H9 (cell line): Measurements from ENCODE around the gene LDB2. TPM values are rescaled to one million over a fixed set of nuclear protein-coding genes. Genes with fewer than 3 reads are reported as not detected.

Source experiments
- DNase-seq: peaks from one replicate; pipeline ENCODE4 v3.0.0-alpha.2; 2017
- H2AFZ ChIP-seq: one replicate; pipeline ENCODE4 v1.6.1; 2013; ENCODE audit warnings: mild to moderate bottlenecking, low read length, control low read depth, moderate library complexity
- H2AK5ac ChIP-seq: 2 replicates; pipeline ENCODE4 v1.6.1; 2013; ENCODE audit warnings: low read length, control low read depth, mixed read lengths; ENCODE audit not compliant: insufficient read length
- H2BK120ac ChIP-seq: one replicate; pipeline ENCODE4 v1.6.1; 2013; ENCODE audit warnings: low read depth, mild to moderate bottlenecking, low read length, control low read depth, inconsistent platforms; ENCODE audit not compliant: poor library complexity, severe bottlenecking
- H2BK12ac ChIP-seq: 2 replicates; pipeline ENCODE4 v1.6.1; 2013; ENCODE audit warnings: low read length, control low read depth, mixed read lengths, low read depth; ENCODE audit not compliant: insufficient read length
- H2BK15ac ChIP-seq: 2 replicates; pipeline ENCODE4 v1.6.1; 2013; ENCODE audit warnings: low read depth, low read length, control low read depth
- H2BK20ac ChIP-seq: one replicate; pipeline ENCODE4 v1.6.1; 2013; ENCODE audit warnings: low read depth, mild to moderate bottlenecking, low read length, control low read depth, inconsistent platforms; ENCODE audit not compliant: poor library complexity, severe bottlenecking
- H2BK5ac ChIP-seq: 2 replicates; pipeline ENCODE4 v1.6.1; 2013; ENCODE audit warnings: low read length, control low read depth, mixed read lengths; ENCODE audit not compliant: insufficient read length
- H3K14ac ChIP-seq: 2 replicates; pipeline ENCODE4 v1.6.1; 2013; ENCODE audit warnings: low read length, control low read depth; ENCODE audit not compliant: insufficient read depth
- H3K18ac ChIP-seq: 2 replicates; pipeline ENCODE4 v1.6.1; 2013; ENCODE audit warnings: low read depth, mild to moderate bottlenecking, mixed read lengths, low read length, control low read depth; ENCODE audit not compliant: insufficient read length
- H3K23ac ChIP-seq: 2 replicates; pipeline ENCODE4 v1.6.1; 2013; ENCODE audit warnings: low read length, control low read depth, mixed read lengths, low read depth; ENCODE audit not compliant: insufficient read length
- H3K23me2 ChIP-seq: 2 replicates; pipeline ENCODE4 v1.6.1; 2013; ENCODE audit warnings: low read depth, mild to moderate bottlenecking, mixed read lengths, low read length, control low read depth; ENCODE audit not compliant: insufficient read length, poor library complexity, severe bottlenecking
- H3K27ac ChIP-seq: 2 replicates; pipeline ENCODE4 v1.5.1; 2013; ENCODE audit warnings: low read length, control low read depth, mixed read lengths, low read depth; ENCODE audit not compliant: insufficient read length
- H3K27me3 ChIP-seq: 2 replicates; pipeline ENCODE4 v1.6.1; 2013; ENCODE audit warnings: low read length, control low read depth, inconsistent platforms; ENCODE audit not compliant: insufficient read depth
- H3K4ac ChIP-seq: 2 replicates; pipeline ENCODE4 v1.6.1; 2013; ENCODE audit warnings: low read depth, mild to moderate bottlenecking, control low read depth, inconsistent platforms, low read length, moderate library complexity
- H3K4me1 ChIP-seq: 2 replicates; pipeline ENCODE4 v1.6.1; 2013; ENCODE audit warnings: low read length, control low read depth, inconsistent platforms; ENCODE audit not compliant: insufficient read depth
- H3K4me2 ChIP-seq: 2 replicates; pipeline ENCODE4 v1.6.1; 2013; ENCODE audit warnings: low read length, control low read depth, mixed read lengths; ENCODE audit not compliant: insufficient read length, insufficient read depth
- H3K56ac ChIP-seq: 2 replicates; pipeline ENCODE4 v1.6.1; 2013; ENCODE audit warnings: low read depth, mild to moderate bottlenecking, mixed read lengths, low read length, control low read depth; ENCODE audit not compliant: insufficient read length
- H3K79me1 ChIP-seq: 2 replicates; pipeline ENCODE4 v1.6.1; 2013; ENCODE audit warnings: low read depth, mild to moderate bottlenecking, moderate library complexity, low read length, control low read depth, inconsistent platforms; ENCODE audit not compliant: insufficient read depth, poor library complexity, severe bottlenecking
- H3K79me2 ChIP-seq: 2 replicates; pipeline ENCODE4 v1.6.1; 2013; ENCODE audit warnings: low read length, control low read depth, inconsistent platforms; ENCODE audit not compliant: insufficient read depth
- H3K9ac ChIP-seq: 2 replicates; pipeline ENCODE4 v1.6.1; 2013; ENCODE audit warnings: low read length, control low read depth, mixed read lengths; ENCODE audit not compliant: insufficient read length; ENCODE audit errors: extremely low read depth
- H3K9me3 ChIP-seq: one replicate; pipeline ENCODE4 v1.6.1; 2013; ENCODE audit warnings: low read depth, low read length, inconsistent platforms; ENCODE audit not compliant: control insufficient read depth
- H3T11ph ChIP-seq: one replicate; pipeline ENCODE4 v1.6.1; 2013; ENCODE audit warnings: mild to moderate bottlenecking, low read length, control low read depth, inconsistent platforms
- H4K20me1 ChIP-seq: one replicate; pipeline ENCODE4 v1.6.1; 2013; ENCODE audit not compliant: control insufficient read depth, insufficient read length, insufficient read depth
- H4K5ac ChIP-seq: 2 replicates; pipeline ENCODE4 v1.6.1; 2013; ENCODE audit warnings: low read depth, mild to moderate bottlenecking, mixed read lengths, low read length, control low read depth; ENCODE audit not compliant: insufficient read length
- H4K8ac ChIP-seq: replicated peaks from 2 replicates; pipeline ENCODE4 v1.6.1; 2013; ENCODE audit warnings: low read length, control low read depth, mixed read lengths, low read depth; ENCODE audit not compliant: insufficient read length
- H4K91ac ChIP-seq: 2 replicates; pipeline ENCODE4 v1.6.1; 2013; ENCODE audit warnings: low read depth, mild to moderate bottlenecking, moderate library complexity, mixed read lengths, low read length, control low read depth; ENCODE audit not compliant: insufficient read length
- H3K27ac Mint-ChIP-seq, 3 experiments: 2 replicates in 2 of 3; 3 replicates in 1 of 3; pipeline ENCODE4 v1.8.0; 2020 to 2021; ENCODE audit warnings: mixed read lengths in 3 of 3, mild to moderate bottlenecking in 1 of 3, moderate library complexity in 1 of 3
- H3K27me3 Mint-ChIP-seq: 2 replicates; pipeline ENCODE4 v1.8.0; 2021; ENCODE audit warnings: low read depth, mild to moderate bottlenecking, moderate library complexity, mixed read lengths
- H3K36me3 Mint-ChIP-seq, 3 experiments: 2 replicates in 2 of 3; 3 replicates in 1 of 3; pipeline ENCODE4 v1.8.0; 2020 to 2021; ENCODE audit warnings: low read depth in 3 of 3, mixed read lengths in 3 of 3; ENCODE audit not compliant: insufficient read depth in 1 of 3
- H3K4me1 Mint-ChIP-seq, 2 experiments: 2 replicates each; pipeline ENCODE4 v1.8.0; 2020; ENCODE audit warnings: mixed read lengths in 2 of 2
- H3K4me3 Mint-ChIP-seq, 2 experiments: 2 replicates in 1 of 2; 3 replicates in 1 of 2; pipeline ENCODE4 v1.8.0; 2020 to 2021; ENCODE audit warnings: mild to moderate bottlenecking in 2 of 2, mixed read lengths in 2 of 2, moderate library complexity in 1 of 2
- H3K9me3 Mint-ChIP-seq, 2 experiments: 2 replicates in 1 of 2; 3 replicates in 1 of 2; pipeline ENCODE4 v1.8.0; 2020; ENCODE audit warnings: mild to moderate bottlenecking in 2 of 2, mixed read lengths in 2 of 2, moderate library complexity in 1 of 2
- WGBS: extraction: QIAGEN DNeasy Blood & Tissue Kit; methylation state at CpG from one replicate; pipeline ENCODE4 v1.1.7; 2013; ENCODE audit warnings: missing lambda C conversion rate, low lambda C conversion rate, mixed read lengths; ENCODE audit not compliant: insufficient read length; ENCODE audit errors: extremely low coverage; 5-methylcytosine and 5-hydroxymethylcytosine counted together
- total RNA-seq: library from RNA; stranded (reverse); gene quantifications from 2 replicates; pipeline ENCODE4 v1.2.1, GENCODE V29; 2021
- TF ChIP-seq, protein P1 (sequence below): fragments of 200-600 bp; sonication (generic); conservative IDR thresholded peaks from 3 replicates; pipeline ENCODE4 v1.8.0; 2021; ENCODE audit warnings: antibody characterized with exemption, mild to moderate bottlenecking

The LDB2 gene
- total RNA-seq, 1 experiment from 2014 or later, result 22.5 TPM

- H3K27ac Mint-ChIP-seq, result no peak overlapping the region
- TF ChIP-seq, protein P1, sequence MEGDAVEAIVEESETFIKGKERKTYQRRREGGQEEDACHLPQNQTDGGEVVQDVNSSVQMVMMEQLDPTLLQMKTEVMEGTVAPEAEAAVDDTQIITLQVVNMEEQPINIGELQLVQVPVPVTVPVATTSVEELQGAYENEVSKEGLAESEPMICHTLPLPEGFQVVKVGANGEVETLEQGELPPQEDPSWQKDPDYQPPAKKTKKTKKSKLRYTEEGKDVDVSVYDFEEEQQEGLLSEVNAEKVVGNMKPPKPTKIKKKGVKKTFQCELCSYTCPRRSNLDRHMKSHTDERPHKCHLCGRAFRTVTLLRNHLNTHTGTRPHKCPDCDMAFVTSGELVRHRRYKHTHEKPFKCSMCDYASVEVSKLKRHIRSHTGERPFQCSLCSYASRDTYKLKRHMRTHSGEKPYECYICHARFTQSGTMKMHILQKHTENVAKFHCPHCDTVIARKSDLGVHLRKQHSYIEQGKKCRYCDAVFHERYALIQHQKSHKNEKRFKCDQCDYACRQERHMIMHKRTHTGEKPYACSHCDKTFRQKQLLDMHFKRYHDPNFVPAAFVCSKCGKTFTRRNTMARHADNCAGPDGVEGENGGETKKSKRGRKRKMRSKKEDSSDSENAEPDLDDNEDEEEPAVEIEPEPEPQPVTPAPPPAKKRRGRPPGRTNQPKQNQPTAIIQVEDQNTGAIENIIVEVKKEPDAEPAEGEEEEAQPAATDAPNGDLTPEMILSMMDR, result no peak
- H3K27me3 ChIP-seq, result no peaks in the 10 kb centered on the region
These were observed 281.0 kb downstream of the LDB2 start for GRCh38 chr4:16617435-16617834.

More at GRCh38 chr4:16617435-16617834, 281.0 kb downstream of the LDB2 start:
- Histone ChIP-seq H4K20me1 (no peaks in the 10 kb centered on the region), H2BK12ac (no peak overlapping the region), H3K27ac (no peak overlapping the region), H3K18ac (no peak overlapping the region), H3K56ac (no peak overlapping the region), H2AFZ (no peak overlapping the region), H3K9me3 (no peaks in the 10 kb centered on the region), H2BK20ac (no peak overlapping the region), H4K91ac (no peak overlapping the region), H2BK120ac (no peak overlapping the region), H3K4me2 (no peak overlapping the region), H4K5ac (no peak overlapping the region), H2AK5ac (no peak overlapping the region), H3K23ac (no peak overlapping the region), H3K79me2 (no peaks in the 10 kb centered on the region), H4K8ac (no peak overlapping the region), H3K23me2 (no peaks in the 10 kb centered on the region), H3T11ph (no peak overlapping the region), H2BK5ac (no peak overlapping the region), H3K14ac (no peak overlapping the region), H3K79me1 (no peaks in the 10 kb centered on the region), H3K4ac (no peak overlapping the region), H2BK15ac (no peak overlapping the region), H3K4me1 (peaks cover 3% of the 10 kb centered on the region; the same call in 1 of the 2 replicates), H3K9ac (no peak overlapping the region)
- H3K4me1 Mint-ChIP-seq, result peaks cover 14 to 19% of the 10 kb centered on the region in 2 experiments
- H3K36me3 Mint-ChIP-seq, result peaks cover 0 to 17% (median 11%) of the 10 kb centered on the region in 3 experiments; a peak in 5 of 7 replicates
- no peak overlapping the region for H3K4me3 Mint-ChIP-seq
- DNase-seq, result no peak
- H3K27me3 Mint-ChIP-seq, result no peaks in the 10 kb centered on the region; the same call in 1 of the 2 replicates
- peaks cover 8 to 10% of the 10 kb centered on the region in 2 experiments; a peak in 4 of 5 replicates for H3K9me3 Mint-ChIP-seq
- WGBS, result no CpG with 5 or more reads among the region's 5 CpGs
